Ishikawa (cell line): Measurements from ENCODE around the gene P2RX6.

Source experiments
- CEBPB ChIP-seq: IDR thresholded peaks from 2 replicates; pipeline ENCODE4 v1.6.1; 2012
- CREB1 ChIP-seq: IDR thresholded peaks from 2 replicates; pipeline ENCODE4 v1.6.1; 2012; ENCODE audit warnings: low read depth
- EGR1 ChIP-seq: IDR thresholded peaks from 2 replicates; pipeline ENCODE4 v1.6.1; 2012
- EP300 ChIP-seq: IDR thresholded peaks from 2 replicates; pipeline ENCODE4 v1.6.1; 2012; ENCODE audit warnings: borderline replicate concordance
- FOXM1 ChIP-seq: IDR thresholded peaks from 2 replicates; pipeline ENCODE4 v1.6.1; 2012; ENCODE audit warnings: low read depth, borderline replicate concordance
- RAD21 ChIP-seq: IDR thresholded peaks from 2 replicates; pipeline ENCODE4 v1.6.1; 2012; ENCODE audit warnings: low read depth
- TAF1 ChIP-seq: IDR thresholded peaks from 2 replicates; pipeline ENCODE4 v1.6.1; 2012; ENCODE audit warnings: low read depth, mild to moderate bottlenecking
- TCF12 ChIP-seq: IDR thresholded peaks from 2 replicates; pipeline ENCODE4 v1.6.1; 2012; ENCODE audit warnings: low read depth
- TEAD4 ChIP-seq: IDR thresholded peaks from 2 replicates; pipeline ENCODE4 v1.6.1; 2012
- USF1 ChIP-seq: IDR thresholded peaks from 2 replicates; pipeline ENCODE4 v1.6.1; 2012
- YY1 ChIP-seq: IDR thresholded peaks from 2 replicates; pipeline ENCODE4 v1.6.1; 2012; ENCODE audit warnings: low read depth
- ZBTB7A ChIP-seq: IDR thresholded peaks from 2 replicates; pipeline ENCODE4 v1.6.1; 2012; ENCODE audit warnings: low read depth
- TF ChIP-seq, protein P1 (sequence below): IDR thresholded peaks from 2 replicates; pipeline ENCODE4 v1.6.1; 2012; ENCODE audit warnings: low read depth, mild to moderate bottlenecking
- TF ChIP-seq, protein P2 (sequence below): IDR thresholded peaks from 2 replicates; pipeline ENCODE4 v1.6.1; 2012

GRCh38 chr22:20974336-20974955, 40.5 kb upstream of the P2RX6 start:
- TF ChIP-seq, protein P1, sequence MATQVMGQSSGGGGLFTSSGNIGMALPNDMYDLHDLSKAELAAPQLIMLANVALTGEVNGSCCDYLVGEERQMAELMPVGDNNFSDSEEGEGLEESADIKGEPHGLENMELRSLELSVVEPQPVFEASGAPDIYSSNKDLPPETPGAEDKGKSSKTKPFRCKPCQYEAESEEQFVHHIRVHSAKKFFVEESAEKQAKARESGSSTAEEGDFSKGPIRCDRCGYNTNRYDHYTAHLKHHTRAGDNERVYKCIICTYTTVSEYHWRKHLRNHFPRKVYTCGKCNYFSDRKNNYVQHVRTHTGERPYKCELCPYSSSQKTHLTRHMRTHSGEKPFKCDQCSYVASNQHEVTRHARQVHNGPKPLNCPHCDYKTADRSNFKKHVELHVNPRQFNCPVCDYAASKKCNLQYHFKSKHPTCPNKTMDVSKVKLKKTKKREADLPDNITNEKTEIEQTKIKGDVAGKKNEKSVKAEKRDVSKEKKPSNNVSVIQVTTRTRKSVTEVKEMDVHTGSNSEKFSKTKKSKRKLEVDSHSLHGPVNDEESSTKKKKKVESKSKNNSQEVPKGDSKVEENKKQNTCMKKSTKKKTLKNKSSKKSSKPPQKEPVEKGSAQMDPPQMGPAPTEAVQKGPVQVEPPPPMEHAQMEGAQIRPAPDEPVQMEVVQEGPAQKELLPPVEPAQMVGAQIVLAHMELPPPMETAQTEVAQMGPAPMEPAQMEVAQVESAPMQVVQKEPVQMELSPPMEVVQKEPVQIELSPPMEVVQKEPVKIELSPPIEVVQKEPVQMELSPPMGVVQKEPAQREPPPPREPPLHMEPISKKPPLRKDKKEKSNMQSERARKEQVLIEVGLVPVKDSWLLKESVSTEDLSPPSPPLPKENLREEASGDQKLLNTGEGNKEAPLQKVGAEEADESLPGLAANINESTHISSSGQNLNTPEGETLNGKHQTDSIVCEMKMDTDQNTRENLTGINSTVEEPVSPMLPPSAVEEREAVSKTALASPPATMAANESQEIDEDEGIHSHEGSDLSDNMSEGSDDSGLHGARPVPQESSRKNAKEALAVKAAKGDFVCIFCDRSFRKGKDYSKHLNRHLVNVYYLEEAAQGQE, result no peak
- no peak for TF ChIP-seq YY1
- TF ChIP-seq EGR1, result no peak
- no peak for TF ChIP-seq CEBPB
- TF ChIP-seq EP300, result no peak
- TF ChIP-seq RAD21, result no peak
- no peak for TF ChIP-seq USF1
- no peak for TF ChIP-seq FOXM1
- TF ChIP-seq TAF1, result no peak
- no peak for TF ChIP-seq TEAD4
- TF ChIP-seq CREB1, result no peak
- TF ChIP-seq, protein P2, sequence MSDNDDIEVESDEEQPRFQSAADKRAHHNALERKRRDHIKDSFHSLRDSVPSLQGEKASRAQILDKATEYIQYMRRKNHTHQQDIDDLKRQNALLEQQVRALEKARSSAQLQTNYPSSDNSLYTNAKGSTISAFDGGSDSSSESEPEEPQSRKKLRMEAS, result no peak
- no peak for TF ChIP-seq TCF12
- no peak for TF ChIP-seq ZBTB7A
